Tibial artery (tissue), 4 donors: ENCODE measurements around the gene AK8.

Experiments used
- DNase-seq, 2 donors: peaks; one replicate each; pipeline ENCODE4 v3.0.0-alpha.2; 2019
- H3K27ac ChIP-seq, 2 donors: fragments of 200-600 bp; sonication (generic) in 1 of 2; 1 replicate in 1 of 2; 2 replicates in 1 of 2; pipeline ENCODE4 v1.5.1; 2018 to 2019; ENCODE audit warnings: mild to moderate bottlenecking in 1 of 2
- H3K27me3 ChIP-seq, 2 donors: fragments of 200-600 bp; sonication (generic) in 1 of 2; one replicate each; pipeline versions ENCODE4 v1.5.1 to v1.6.0; 2016 to 2019
- H3K36me3 ChIP-seq, 3 donors: fragments of 200-600 bp; sonication (generic) in 2 of 3; one replicate each; pipeline ENCODE4 v1.5.1; 2016 to 2019; ENCODE audit warnings: mild to moderate bottlenecking in 2 of 3
- H3K4me1 ChIP-seq, 4 donors: fragments of 200-600 bp; sonication (generic) in 2 of 4; 1 replicate in 3 of 4; 2 replicates in 1 of 4; pipeline ENCODE4 v1.5.1; 2016 to 2019
- H3K4me3 ChIP-seq, 2 donors: fragments of 200-600 bp; sonication (generic) in 1 of 2; 1 replicate in 1 of 2; 2 replicates in 1 of 2; pipeline ENCODE4 v1.5.1; 2018 to 2019; ENCODE audit warnings: mild to moderate bottlenecking in 2 of 2
- H3K9me3 ChIP-seq, 3 donors: fragments of 200-600 bp; sonication (generic) in 1 of 3; one replicate each; pipeline ENCODE4 v1.5.1; 2016 to 2019
- intact Hi-C: fragments of 100-400 bp; cut with DNase I; formaldehyde crosslinking; loops from one replicate; pipeline ENCODE4 v1.15.0; 2023; ENCODE audit warnings: low total_unique reads
- TF ChIP-seq, protein P1 (sequence below), 2 experiments: fragments of 200-600 bp in 1 of 2; fragments of 450-650 bp in 1 of 2; IDR thresholded peaks; one replicate each; pipeline ENCODE4 v1.5.1; 2017 to 2019; ENCODE audit warnings: antibody characterized with exemption in 2 of 2, mild to moderate bottlenecking in 1 of 2, moderate library complexity in 1 of 2

Gene AK8

GRCh38 chr9:132886334-132886725 is 8.2 kb upstream of the AK8 start:
- Histone ChIP-seq H3K9me3 (no peaks in the 10 kb centered on the region), H3K27me3 (no peaks in the 10 kb centered on the region), H3K27ac (no peak overlapping the region), H3K36me3 (peaks cover 4 to 68% (median 21%) of the 10 kb centered on the region in 3 donors), H3K4me3 (no peak overlapping the region), H3K4me1 (no peaks in the 10 kb centered on the region)
- TF ChIP-seq, protein P1, sequence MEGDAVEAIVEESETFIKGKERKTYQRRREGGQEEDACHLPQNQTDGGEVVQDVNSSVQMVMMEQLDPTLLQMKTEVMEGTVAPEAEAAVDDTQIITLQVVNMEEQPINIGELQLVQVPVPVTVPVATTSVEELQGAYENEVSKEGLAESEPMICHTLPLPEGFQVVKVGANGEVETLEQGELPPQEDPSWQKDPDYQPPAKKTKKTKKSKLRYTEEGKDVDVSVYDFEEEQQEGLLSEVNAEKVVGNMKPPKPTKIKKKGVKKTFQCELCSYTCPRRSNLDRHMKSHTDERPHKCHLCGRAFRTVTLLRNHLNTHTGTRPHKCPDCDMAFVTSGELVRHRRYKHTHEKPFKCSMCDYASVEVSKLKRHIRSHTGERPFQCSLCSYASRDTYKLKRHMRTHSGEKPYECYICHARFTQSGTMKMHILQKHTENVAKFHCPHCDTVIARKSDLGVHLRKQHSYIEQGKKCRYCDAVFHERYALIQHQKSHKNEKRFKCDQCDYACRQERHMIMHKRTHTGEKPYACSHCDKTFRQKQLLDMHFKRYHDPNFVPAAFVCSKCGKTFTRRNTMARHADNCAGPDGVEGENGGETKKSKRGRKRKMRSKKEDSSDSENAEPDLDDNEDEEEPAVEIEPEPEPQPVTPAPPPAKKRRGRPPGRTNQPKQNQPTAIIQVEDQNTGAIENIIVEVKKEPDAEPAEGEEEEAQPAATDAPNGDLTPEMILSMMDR (IDR thresholded peaks at IDR 0.05): no peak
- no peak for DNase-seq
- intact Hi-C loops: no loop called here

DNA sequence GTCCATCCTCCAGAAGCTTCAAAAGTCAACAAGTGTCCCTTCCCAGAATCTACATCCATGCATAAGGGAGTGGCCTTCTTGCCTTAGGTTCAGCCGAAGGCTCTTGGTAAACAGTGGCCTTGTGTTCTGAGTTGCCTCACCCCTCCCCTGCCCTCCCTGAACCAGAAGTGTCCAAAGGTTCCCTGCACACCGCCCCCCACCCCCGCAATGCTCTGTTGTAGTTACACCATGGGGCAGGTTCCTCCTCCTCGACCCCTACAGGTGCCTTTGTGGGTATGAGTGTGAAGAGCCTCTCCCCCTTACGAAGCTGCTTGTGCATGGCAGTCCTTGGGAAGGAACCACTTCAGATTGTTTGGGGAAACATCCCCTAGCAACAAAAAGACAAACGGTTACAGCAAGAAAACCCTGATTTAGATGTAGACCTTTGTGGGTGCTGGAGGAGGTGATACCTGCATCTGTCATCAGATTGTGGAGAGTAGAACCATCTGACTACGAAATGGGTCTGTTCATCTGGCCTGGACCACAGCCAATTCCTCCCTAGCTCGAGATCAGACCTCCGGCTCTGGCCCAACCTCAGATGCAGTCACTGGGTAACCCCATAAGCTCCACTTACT is 7.7 kb upstream of the AK8 start:
- Histone ChIP-seq H3K27ac (no peak overlapping the region), H3K9me3 (no peaks in the 10 kb centered on the region), H3K27me3 (no peaks in the 10 kb centered on the region), H3K4me3 (no peak overlapping the region), H3K36me3 (peaks cover 4 to 63% (median 21%) of the 10 kb centered on the region in 3 donors), H3K4me1 (no peaks in the 10 kb centered on the region)
- intact Hi-C loops: no loop called here
- TF ChIP-seq, protein P1 (IDR thresholded peaks at IDR 0.05): no peak
- no peak for DNase-seq

DNA sequence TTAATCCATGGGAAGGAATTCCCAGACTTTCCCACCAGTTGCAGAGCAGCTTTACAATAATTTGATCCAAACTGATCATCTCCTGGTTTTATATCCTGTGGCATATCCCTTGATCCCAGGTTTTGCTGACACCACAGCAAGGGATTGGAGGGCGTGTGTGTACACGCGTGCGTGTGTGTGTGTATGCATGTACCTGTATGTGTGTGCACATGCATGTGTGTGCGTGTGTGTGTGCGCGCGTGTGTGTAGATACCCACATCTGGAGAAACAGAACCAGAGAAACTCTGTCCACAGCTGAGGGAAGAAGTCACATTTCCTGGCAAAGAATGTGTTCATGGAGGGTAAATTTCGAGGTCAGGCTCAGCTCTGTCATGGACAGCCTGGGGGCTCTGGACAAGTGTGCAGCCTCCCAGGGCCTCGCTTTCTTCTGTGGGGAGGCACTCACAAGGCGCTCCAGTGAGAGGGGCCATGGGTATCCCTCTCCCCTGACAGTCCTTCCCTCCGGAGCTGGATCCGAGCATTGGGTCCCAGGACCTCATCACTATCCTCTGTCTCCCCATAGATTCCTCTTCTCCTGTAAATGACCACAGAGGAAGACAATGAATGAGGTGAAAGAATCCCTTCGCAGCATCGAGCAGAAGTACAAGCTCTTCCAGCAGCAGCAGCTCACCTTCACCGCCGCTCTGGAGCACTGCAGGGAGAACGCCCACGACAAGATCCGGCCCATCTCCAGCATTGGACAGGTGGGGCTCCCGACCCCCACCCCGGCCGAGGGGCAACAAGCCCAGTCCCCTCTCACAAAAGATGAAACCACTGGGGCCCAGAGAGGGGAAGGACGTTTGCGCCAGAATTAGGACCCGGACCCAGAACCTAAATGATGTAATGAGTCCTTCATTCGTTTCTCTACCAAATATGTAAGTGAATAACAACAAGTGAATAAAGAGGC is 5.5 kb upstream of the AK8 start:
- peaks cover 0 to 5% (median 2%) of the 10 kb centered on the region in 4 donors for H3K4me1 ChIP-seq
- no peak overlapping the region for H3K4me3 ChIP-seq
- DNase-seq: no peak
- TF ChIP-seq, protein P1 (IDR thresholded peaks at IDR 0.05): no peak
- no peaks in the 10 kb centered on the region for H3K9me3 ChIP-seq
- H3K27me3 ChIP-seq: no peaks in the 10 kb centered on the region
- no peak overlapping the region for H3K27ac ChIP-seq
- peaks cover 4 to 45% (median 21%) of the 10 kb centered on the region in 3 donors for H3K36me3 ChIP-seq
- intact Hi-C loops: no loop called here

DNA sequence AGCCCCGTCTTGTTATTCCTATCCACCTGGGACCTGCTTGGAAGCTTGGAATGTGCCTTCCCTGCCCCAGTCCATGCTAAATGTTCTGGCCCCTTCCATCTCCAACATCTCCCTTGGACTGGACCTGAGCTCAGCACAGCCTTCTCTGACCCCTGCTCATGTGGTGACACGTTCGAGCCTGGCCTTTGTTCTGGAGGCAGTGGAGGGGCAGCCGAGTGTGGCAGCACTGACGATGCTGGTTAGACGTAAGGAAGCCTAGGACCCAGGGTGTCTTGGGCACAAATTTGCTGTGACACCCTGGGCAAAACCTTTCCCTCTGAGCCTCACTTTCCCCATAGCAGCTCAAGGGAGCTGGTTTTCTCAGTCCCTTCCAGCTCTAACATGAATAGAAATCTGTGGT is 4.5 kb upstream of the AK8 start:
- Histone ChIP-seq H3K4me3 (no peak overlapping the region), H3K9me3 (no peaks in the 10 kb centered on the region)
- intact Hi-C loops: no loop called here

DNA sequence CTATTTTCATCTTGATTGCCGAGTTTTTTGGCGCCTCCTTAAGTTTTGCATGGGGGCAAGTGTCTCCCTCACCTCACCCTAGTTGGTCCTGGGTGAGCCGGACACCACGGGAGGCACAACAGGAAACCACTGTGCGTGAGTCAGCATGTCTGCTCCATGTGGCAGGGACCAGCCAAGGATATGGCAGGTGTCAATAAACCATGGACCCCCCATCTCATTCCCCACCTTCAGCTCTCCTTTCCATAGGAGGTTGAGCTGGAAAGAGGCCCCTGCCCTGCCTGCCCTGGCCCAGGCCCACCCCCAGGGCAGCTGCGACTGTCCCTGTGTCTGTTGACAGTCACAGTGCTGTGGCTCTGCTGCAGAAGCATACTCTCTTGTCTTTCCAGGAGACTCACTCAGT is 3.7 kb upstream of the AK8 start:
- Histone ChIP-seq H3K4me3 (no peak overlapping the region), H3K9me3 (no peaks in the 10 kb centered on the region), H3K27ac (no peak overlapping the region), H3K4me1 (peaks cover 0 to 14% (median 9%) of the 10 kb centered on the region in 4 donors), H3K36me3 (peaks cover 4 to 28% (median 16%) of the 10 kb centered on the region in 3 donors), H3K27me3 (no peaks in the 10 kb centered on the region)
- intact Hi-C loops: no loop called here
- TF ChIP-seq, protein P1 (IDR thresholded peaks at IDR 0.05): no peak
- no peak for DNase-seq

More for the DNA sequence above, 4.5 kb upstream of the AK8 start:
- Histone ChIP-seq H3K36me3 (peaks cover 4 to 35% (median 21%) of the 10 kb centered on the region in 3 donors), H3K27ac (no peak overlapping the region), H3K4me1 (peaks cover 0 to 7% (median 5%) of the 10 kb centered on the region in 4 donors), H3K27me3 (no peaks in the 10 kb centered on the region)
- DNase-seq: no peak
- TF ChIP-seq, protein P1 (IDR thresholded peaks at IDR 0.05): no peak
